Muscle of leg (tissue), 11 donors: Measurements from ENCODE around the gene SMARCB1. TPM values are rescaled to one million over a fixed set of nuclear protein-coding genes. Genes with fewer than 3 reads are reported as not detected.
"Not testable (repeated sequence)": the region's sequence is repeated elsewhere in the genome, so short reads cannot be mapped to it uniquely, and the experiment has no call there.

Source experiments
- DNase-seq: peaks from one replicate; pipeline ENCODE4 v3.0.0; 2013
- H3K27ac ChIP-seq: one replicate; pipeline ENCODE4 v1.5.1; 2013; ENCODE audit warnings: mild to moderate bottlenecking, low read length, control low read depth
- H3K27me3 ChIP-seq: one replicate; pipeline ENCODE4 v1.6.1; 2013; ENCODE audit warnings: low read length; ENCODE audit not compliant: control insufficient read depth, insufficient read depth
- H3K36me3 ChIP-seq: one replicate; pipeline ENCODE4 v1.6.1; 2013; ENCODE audit warnings: low read length; ENCODE audit not compliant: control insufficient read depth, insufficient read depth
- H3K4me1 ChIP-seq: one replicate; pipeline ENCODE4 v1.6.1; 2013; ENCODE audit warnings: low read length; ENCODE audit not compliant: control insufficient read depth, insufficient read depth
- H3K4me3 ChIP-seq: one replicate; pipeline ENCODE4 v1.5.1; 2013; ENCODE audit warnings: low read length, control low read depth
- H3K9me3 ChIP-seq: replicated peaks from 2 replicates; pipeline ENCODE4 v1.6.1; 2013; ENCODE audit warnings: low read depth, low read length; ENCODE audit not compliant: control insufficient read depth
- WGBS: methylation state at CpG from one replicate; pipeline ENCODE4 v1.1.5; 2013; ENCODE audit warnings: missing lambda C conversion rate; ENCODE audit not compliant: insufficient coverage; 5-methylcytosine and 5-hydroxymethylcytosine counted together
- polyA plus RNA-seq, 8 donors: library from polyadenylated mRNA; unstranded; fragments of 120-200 nt; gene quantifications; one replicate each; pipeline versions ENCODE4 v1.2.1 to v1.2.3, GENCODE V29; 2013; ENCODE audit warnings: inconsistent platforms in 1 of 8, low replicate concordance in 1 of 8; ENCODE audit not compliant: insufficient read length in 8 of 8, insufficient read depth in 1 of 8
- total RNA-seq: library from RNA; stranded (reverse); fragments of 120-200 nt; gene quantifications from one replicate; pipeline ENCODE4 v1.2.4, GENCODE V29; 2013

The SMARCB1 gene
- total and polyA plus RNA-seq, 9 donors: 43.0 to 114 (median 82.7) TPM

DNA sequence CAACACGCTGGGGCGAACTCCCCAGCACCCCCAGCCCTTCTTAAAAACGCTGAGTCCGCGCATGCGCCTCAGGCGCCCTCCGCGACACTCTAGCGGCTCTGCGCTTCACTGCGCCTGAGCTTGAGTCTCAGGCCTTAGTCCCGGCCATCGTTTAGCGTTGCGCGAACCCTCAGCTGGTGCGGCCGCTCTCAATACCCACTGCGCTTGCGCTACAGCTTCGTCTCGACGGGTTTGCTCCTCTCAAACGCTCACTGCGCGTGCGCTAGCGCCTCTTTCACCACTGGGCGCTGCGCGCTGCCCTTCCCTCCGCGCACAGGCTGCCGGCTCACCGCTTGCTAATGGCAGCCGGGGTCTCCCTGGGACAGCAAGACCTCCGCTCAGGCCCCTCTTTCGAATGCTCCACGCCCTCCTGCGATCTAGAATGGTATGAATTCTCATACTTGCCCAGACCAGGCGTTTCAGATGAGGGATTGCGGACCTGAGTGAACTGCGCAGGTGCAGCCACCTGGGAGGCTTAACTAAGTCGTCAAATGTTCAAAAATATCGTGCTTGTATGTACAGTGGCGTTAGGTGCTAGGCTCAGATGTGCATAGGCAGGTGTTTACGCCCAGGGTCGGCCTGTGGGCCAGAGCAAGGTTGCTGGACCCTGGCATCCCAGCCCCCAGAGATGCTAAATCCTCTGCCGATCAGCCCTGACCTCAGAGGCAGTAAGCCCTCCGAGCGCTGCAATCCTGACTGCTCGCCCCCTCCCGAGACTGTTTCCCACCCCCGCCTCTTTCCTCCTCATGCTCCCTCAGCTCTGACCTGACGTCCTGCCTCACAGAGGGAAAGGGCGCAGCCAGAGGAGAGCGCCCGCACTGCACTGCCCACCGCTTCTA lies 71.1 kb downstream of the SMARCB1 start, which contains the start of gene SLC2A11:
Gene SLC2A11, plus strand, starts transcription at position 270 of the 878 bp plus-strand sequence. Its CDS starts 125 bp downstream, at position 395.
- Histone ChIP-seq H3K27ac (peak within 1 kb of the TSS; percentile 93), H3K36me3 (peaks cover 2% of the 10 kb centered on the region), H3K9me3 (no peaks in the 10 kb centered on the region), H3K4me1 (peaks cover 16% of the 10 kb centered on the region), H3K4me3 (peak within 1 kb of the TSS; percentile 84), H3K27me3 (no peaks in the 10 kb centered on the region)
- 0% methylated on average over 51 of the region's 60 CpGs for WGBS
- peak; percentile 99 for DNase-seq

DNA sequence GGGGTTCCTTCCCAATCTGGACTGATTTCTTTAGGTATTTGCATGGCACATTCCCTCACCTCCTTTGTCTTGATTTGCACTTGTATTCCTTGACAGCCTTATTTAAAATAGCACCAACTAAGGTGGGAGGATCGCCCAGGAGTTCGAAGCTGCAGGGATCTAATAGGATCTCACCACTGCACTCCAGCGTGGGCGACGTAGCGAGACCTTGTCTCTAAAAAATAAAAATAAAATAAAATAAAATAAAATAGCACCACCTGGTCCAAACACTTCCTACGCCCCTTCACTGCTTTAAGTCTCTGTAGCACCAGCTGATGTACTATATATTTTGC lies 71.7 kb downstream of the SMARCB1 start:
- Histone ChIP-seq H3K9me3 (no peaks in the 10 kb centered on the region), H3K4me3 (peak overlapping the region; percentile 84), H3K27ac (no peak overlapping the region), H3K36me3 (peaks cover 5% of the 10 kb centered on the region), H3K4me1 (peaks cover 16% of the 10 kb centered on the region), H3K27me3 (no peaks in the 10 kb centered on the region)
- DNase-seq: no peak
- no CpG with 5 or more reads among the region's 7 CpGs for WGBS

DNA sequence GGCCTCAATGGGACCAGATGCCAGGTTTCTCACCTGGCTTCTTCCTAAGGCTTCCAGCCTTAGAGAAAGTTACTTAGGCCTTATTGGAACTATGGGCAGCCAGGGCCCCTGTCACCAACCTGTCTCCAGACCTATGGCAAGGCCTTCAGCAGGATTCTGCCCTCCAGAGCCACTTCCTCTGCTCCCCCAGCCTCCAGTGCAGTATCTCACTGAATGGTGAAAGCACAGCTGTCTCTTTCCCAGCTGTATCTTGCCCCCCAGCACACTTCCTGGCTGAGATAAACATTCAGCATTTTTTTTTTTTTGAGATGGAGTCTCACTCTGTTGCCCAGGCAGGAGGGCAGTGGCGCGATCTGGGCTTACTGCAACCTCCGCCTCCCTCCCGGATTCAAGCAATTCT lies 72.4 kb downstream of the SMARCB1 start:
- DNase-seq: no peak
- Histone ChIP-seq H3K36me3 (peaks cover 5% of the 10 kb centered on the region), H3K4me3 (no peak overlapping the region), H3K9me3 (no peaks in the 10 kb centered on the region), H3K27me3 (no peaks in the 10 kb centered on the region), H3K4me1 (peaks cover 16% of the 10 kb centered on the region), H3K27ac (no peak overlapping the region)
- WGBS: 92% methylated on average over 4 of the region's 4 CpGs

DNA sequence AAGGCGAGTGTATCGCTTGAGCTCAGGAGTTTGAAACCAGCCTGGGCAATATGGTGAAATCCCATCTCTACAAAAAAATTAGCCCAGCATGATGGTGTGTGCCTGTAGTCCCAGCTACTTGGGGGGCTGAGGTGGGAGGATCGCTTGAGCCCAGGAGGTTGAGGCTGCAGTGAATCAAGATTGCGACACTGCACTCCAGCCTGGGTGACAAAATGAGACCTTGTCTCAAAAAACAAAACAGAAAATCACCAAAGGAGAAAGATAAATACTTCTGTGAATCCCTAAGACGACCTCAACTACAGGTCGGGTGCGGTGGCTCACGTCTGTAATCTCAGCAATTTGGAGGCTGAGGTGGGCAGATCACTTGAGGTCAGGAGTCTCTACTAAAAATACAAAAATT lies 73.4 kb downstream of the SMARCB1 start:
- not testable (repeated sequence) for H3K27ac ChIP-seq
- WGBS: no CpG with 5 or more reads among the region's 8 CpGs

DNA sequence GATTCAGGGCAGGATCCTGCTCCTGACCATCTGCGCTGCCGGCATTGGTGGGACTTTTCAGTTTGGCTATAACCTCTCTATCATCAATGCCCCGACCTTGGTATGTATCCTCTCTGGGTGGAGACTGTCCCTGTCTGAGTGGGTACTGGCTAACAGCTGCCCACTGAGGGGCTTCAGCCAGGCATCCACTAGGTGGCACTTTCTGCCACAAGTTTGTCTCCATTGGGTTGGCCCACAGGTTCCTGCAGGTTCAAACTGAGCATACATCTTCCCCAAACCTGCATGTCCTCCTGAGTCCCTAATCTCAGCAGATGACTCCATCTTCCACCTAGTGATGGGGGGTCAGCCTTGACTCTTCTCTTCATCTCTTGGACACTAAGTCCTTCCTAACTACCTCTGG lies 75.3 kb downstream of the SMARCB1 start:
- H3K4me1 ChIP-seq: peaks cover 9% of the 10 kb centered on the region
- 60% methylated on average over 1 of the region's 3 CpGs for WGBS
- no peak overlapping the region for H3K27ac ChIP-seq
- H3K9me3 ChIP-seq: no peaks in the 10 kb centered on the region
- peak; percentile 33 for DNase-seq
- H3K27me3 ChIP-seq: no peaks in the 10 kb centered on the region
- peaks cover 5% of the 10 kb centered on the region for H3K36me3 ChIP-seq
- no peak overlapping the region for H3K4me3 ChIP-seq

More for the DNA sequence above, 73.4 kb downstream of the SMARCB1 start:
- H3K4me3 ChIP-seq, H3K36me3 ChIP-seq, H3K9me3 ChIP-seq, H3K27me3 ChIP-seq, DNase-seq: not testable (repeated sequence)
- H3K4me1 ChIP-seq: peaks cover 16% of the 10 kb centered on the region

DNA sequence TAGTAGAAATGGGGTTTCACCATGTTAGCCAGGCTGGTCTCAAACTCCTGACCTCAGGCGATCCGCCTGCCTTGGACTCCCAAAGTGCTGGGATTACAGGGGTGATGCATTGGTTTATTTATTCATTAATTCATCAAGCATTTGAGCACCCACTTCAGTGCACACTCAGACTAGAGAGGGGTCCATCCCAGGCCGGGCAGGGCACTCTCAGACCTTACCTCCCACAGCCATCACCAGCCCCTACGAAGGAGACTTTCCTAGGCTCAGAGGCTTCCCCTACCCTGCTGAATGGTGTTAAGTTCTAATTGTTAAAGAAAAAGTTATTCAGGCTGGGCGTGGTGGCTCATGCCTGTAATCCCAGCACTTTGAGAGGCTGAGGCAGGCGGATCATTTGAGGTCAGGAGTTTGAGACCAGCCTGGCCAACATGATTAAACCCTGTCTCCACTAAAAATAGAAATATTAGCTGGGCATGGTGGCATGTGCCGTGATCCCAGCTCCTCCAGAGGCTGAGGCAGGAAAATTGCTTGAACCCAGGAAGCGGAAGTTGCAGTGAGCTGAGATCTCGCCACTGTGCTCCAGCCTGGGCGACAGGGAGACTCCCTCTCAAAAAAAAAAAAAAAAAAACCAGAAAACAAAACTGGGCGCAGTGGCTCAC lies 77.9 kb downstream of the SMARCB1 start:
- H3K9me3 ChIP-seq, H3K4me1 ChIP-seq, H3K27me3 ChIP-seq, H3K4me3 ChIP-seq, DNase-seq, H3K27ac ChIP-seq: not testable (repeated sequence)
- WGBS: 100% methylated on average over 5 of the region's 11 CpGs
- H3K36me3 ChIP-seq: peaks cover 15% of the 10 kb centered on the region

DNA sequence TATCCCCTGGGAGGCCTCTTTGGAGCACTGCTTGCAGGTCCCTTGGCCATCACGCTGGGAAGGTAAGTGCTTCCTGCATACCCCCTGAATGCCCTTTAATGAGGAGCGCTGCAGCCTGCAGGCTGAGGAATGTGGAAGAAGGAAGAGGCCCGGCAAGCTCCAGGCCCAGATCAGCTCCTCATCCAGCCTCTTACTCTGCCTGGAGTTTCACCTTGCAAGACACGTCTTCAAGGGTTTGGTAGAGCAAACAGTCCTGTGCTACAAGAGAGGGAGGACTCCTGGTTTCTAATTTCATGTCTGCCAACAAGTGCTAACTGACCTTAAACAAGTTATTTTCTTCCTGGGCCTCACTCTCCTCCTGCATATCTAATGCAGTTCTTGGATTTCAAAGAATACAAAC lies 81.8 kb downstream of the SMARCB1 start:
- H3K4me3 ChIP-seq: no peak overlapping the region
- 82% methylated on average over 2 of the region's 4 CpGs for WGBS
- no peak for DNase-seq
- peaks cover 10% of the 10 kb centered on the region for H3K36me3 ChIP-seq
- H3K27me3 ChIP-seq: no peaks in the 10 kb centered on the region
- H3K9me3 ChIP-seq: no peaks in the 10 kb centered on the region
- no peaks in the 10 kb centered on the region for H3K4me1 ChIP-seq
- no peak overlapping the region for H3K27ac ChIP-seq

DNA sequence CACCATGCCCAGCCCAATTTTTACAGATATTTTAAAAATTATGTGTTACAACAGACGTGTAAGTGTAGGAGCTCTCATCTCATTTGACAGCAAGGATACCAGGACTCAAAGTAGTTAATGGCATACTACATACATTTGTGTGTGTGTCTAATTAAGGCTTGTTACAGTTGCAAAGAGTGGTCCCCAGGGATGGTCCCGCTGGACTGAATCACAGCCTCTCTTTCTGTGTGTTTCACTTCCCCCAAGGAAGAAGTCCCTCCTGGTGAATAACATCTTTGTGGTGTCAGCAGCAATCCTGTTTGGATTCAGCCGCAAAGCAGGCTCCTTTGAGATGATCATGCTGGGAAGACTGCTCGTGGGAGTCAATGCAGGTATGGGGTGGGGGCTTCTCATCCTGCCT lies 88.1 kb downstream of the SMARCB1 start:
- no peak for DNase-seq
- peaks cover 15% of the 10 kb centered on the region for H3K36me3 ChIP-seq
- WGBS: no CpG with 5 or more reads among the region's 4 CpGs
- no peak overlapping the region for H3K4me3 ChIP-seq
- no peaks in the 10 kb centered on the region for H3K4me1 ChIP-seq
- H3K27ac ChIP-seq: no peak overlapping the region
- no peaks in the 10 kb centered on the region for H3K9me3 ChIP-seq
- no peaks in the 10 kb centered on the region for H3K27me3 ChIP-seq

DNA sequence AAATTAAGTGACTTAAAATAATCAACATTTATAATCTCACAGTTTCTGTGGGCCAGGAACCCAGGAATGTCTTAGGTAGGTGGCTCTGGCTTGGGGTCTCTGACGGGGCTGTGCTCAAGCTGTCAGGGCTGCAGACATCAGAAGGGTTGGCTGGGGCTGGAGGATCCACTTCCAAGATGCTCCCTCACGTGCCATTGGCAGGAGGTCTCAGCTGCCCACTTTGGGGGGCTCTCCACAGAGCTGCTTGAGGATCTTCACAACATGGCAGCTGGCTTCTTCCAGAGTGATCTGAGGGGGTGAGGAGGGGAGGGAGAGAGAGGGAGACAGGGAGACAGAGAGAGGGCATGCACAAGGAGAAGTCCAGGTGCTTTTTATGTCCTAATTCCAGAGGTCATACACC lies 89.0 kb downstream of the SMARCB1 start:
- no peak overlapping the region for H3K4me3 ChIP-seq
- H3K27ac ChIP-seq: no peak overlapping the region
- H3K36me3 ChIP-seq: peaks cover 15% of the 10 kb centered on the region
- WGBS: 76% methylated on average over 2 of the region's 2 CpGs
- no peak for DNase-seq
- no peaks in the 10 kb centered on the region for H3K27me3 ChIP-seq
- no peaks in the 10 kb centered on the region for H3K9me3 ChIP-seq
- no peaks in the 10 kb centered on the region for H3K4me1 ChIP-seq

DNA sequence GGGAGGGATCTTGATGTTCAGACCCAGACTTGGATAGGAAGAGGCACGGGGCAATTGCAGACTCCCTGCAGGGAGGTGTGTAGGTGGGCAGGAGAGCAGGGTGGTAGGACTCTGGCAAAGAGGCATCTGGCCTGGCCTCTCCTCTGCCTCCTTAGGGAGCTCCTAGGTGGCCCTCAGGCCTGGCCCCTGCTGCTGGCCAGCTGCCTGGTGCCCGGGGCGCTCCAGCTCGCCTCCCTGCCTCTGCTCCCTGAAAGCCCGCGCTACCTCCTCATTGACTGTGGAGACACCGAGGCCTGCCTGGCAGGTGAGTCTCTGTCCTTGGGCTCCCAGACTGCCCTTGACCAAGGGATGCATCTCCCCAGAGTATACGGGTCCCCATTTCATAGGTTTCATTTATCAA lies 90.8 kb downstream of the SMARCB1 start:
- no peak overlapping the region for H3K4me3 ChIP-seq
- no peak overlapping the region for H3K27ac ChIP-seq
- peaks cover 15% of the 10 kb centered on the region for H3K36me3 ChIP-seq
- no peaks in the 10 kb centered on the region for H3K9me3 ChIP-seq
- no peak for DNase-seq
- H3K4me1 ChIP-seq: no peaks in the 10 kb centered on the region
- H3K27me3 ChIP-seq: no peaks in the 10 kb centered on the region
- WGBS: 94% methylated on average over 8 of the region's 8 CpGs
